IPS-15b (cell line): Measurements from ENCODE around the gene CYTL1.

Experiments
- H3K27me3 ChIP-seq: one replicate; pipeline ENCODE4 v1.6.1; 2013; ENCODE audit warnings: low read length; ENCODE audit not compliant: control insufficient read depth, insufficient read depth
- H3K36me3 ChIP-seq: one replicate; pipeline ENCODE4 v1.6.1; 2013; ENCODE audit warnings: low read length; ENCODE audit not compliant: control insufficient read depth, insufficient read depth
- H3K4me1 ChIP-seq: one replicate; pipeline ENCODE4 v1.6.1; 2013; ENCODE audit warnings: mild to moderate bottlenecking, low read length; ENCODE audit not compliant: control insufficient read depth, insufficient read depth
- H3K4me3 ChIP-seq: one replicate; pipeline ENCODE4 v1.5.1; 2013; ENCODE audit warnings: low read depth, low read length
- H3K9ac ChIP-seq: one replicate; pipeline ENCODE4 v1.6.1; 2013; ENCODE audit warnings: low read depth, mild to moderate bottlenecking, low read length
- H3K9me3 ChIP-seq: one replicate; pipeline ENCODE4 v1.6.1; 2013; ENCODE audit warnings: mild to moderate bottlenecking, low read length; ENCODE audit not compliant: control insufficient read depth, insufficient read depth

Gene CYTL1

GRCh38 chr4:4984186-4984585, 35.1 kb downstream of the CYTL1 start:
- Histone ChIP-seq H3K9me3 (no peaks in the 10 kb centered on the region), H3K36me3 (no peaks in the 10 kb centered on the region), H3K9ac (no peak overlapping the region), H3K4me1 (no peaks in the 10 kb centered on the region), H3K4me3 (no peak overlapping the region), H3K27me3 (no peaks in the 10 kb centered on the region)

- Histone ChIP-seq H3K9me3 (no peaks in the 10 kb centered on the region), H3K9ac (no peak overlapping the region), H3K36me3 (no peaks in the 10 kb centered on the region), H3K27me3 (no peaks in the 10 kb centered on the region), H3K4me1 (no peaks in the 10 kb centered on the region), H3K4me3 (no peak overlapping the region)
Observed at GRCh38 chr4:4981827-4982226, 37.4 kb downstream of the CYTL1 start.

- H3K4me1 ChIP-seq: no peaks in the 10 kb centered on the region
- no peaks in the 10 kb centered on the region for H3K36me3 ChIP-seq
- H3K27me3 ChIP-seq: no peaks in the 10 kb centered on the region
- no peaks in the 10 kb centered on the region for H3K9me3 ChIP-seq
- H3K4me3 ChIP-seq: no peak overlapping the region
- no peak overlapping the region for H3K9ac ChIP-seq
Observed at GRCh38 chr4:4981427-4981826, 37.8 kb downstream of the CYTL1 start.

- Histone ChIP-seq H3K9me3 (no peaks in the 10 kb centered on the region), H3K4me3 (no peak overlapping the region), H3K27me3 (no peaks in the 10 kb centered on the region), H3K4me1 (no peaks in the 10 kb centered on the region), H3K9ac (no peak overlapping the region), H3K36me3 (no peaks in the 10 kb centered on the region)
Observed at GRCh38 chr4:4980621-4981230, 38.5 kb downstream of the CYTL1 start.

GRCh38 chr4:4979971-4980370, 39.3 kb downstream of the CYTL1 start:
- H3K27me3 ChIP-seq: no peaks in the 10 kb centered on the region
- H3K36me3 ChIP-seq: no peaks in the 10 kb centered on the region
- no peak overlapping the region for H3K9ac ChIP-seq
- H3K9me3 ChIP-seq: no peaks in the 10 kb centered on the region
- no peaks in the 10 kb centered on the region for H3K4me1 ChIP-seq
- no peak overlapping the region for H3K4me3 ChIP-seq

- no peak overlapping the region for H3K9ac ChIP-seq
- no peaks in the 10 kb centered on the region for H3K36me3 ChIP-seq
- no peaks in the 10 kb centered on the region for H3K27me3 ChIP-seq
- peaks cover 5% of the 10 kb centered on the region for H3K9me3 ChIP-seq
- H3K4me3 ChIP-seq: no peak overlapping the region
- no peaks in the 10 kb centered on the region for H3K4me1 ChIP-seq
Observed at GRCh38 chr4:4974727-4975126, 44.5 kb downstream of the CYTL1 start.

GRCh38 chr4:4971796-4972195, 47.5 kb downstream of the CYTL1 start:
- H3K9ac ChIP-seq: no peak overlapping the region
- no peak overlapping the region for H3K4me3 ChIP-seq
- H3K27me3 ChIP-seq: no peaks in the 10 kb centered on the region
- H3K4me1 ChIP-seq: no peaks in the 10 kb centered on the region
- H3K36me3 ChIP-seq: no peaks in the 10 kb centered on the region
- peaks cover 5% of the 10 kb centered on the region for H3K9me3 ChIP-seq

GRCh38 chr4:4969298-4969697, 50.0 kb downstream of the CYTL1 start:
- Histone ChIP-seq H3K4me3 (no peak overlapping the region), H3K27me3 (no peaks in the 10 kb centered on the region), H3K9ac (no peak overlapping the region), H3K9me3 (peaks cover under 1% of the 10 kb centered on the region), H3K4me1 (no peaks in the 10 kb centered on the region), H3K36me3 (no peaks in the 10 kb centered on the region)

- H3K27me3 ChIP-seq: no peaks in the 10 kb centered on the region
- H3K36me3 ChIP-seq: no peaks in the 10 kb centered on the region
- H3K4me1 ChIP-seq: no peaks in the 10 kb centered on the region
- H3K9me3 ChIP-seq: no peaks in the 10 kb centered on the region
- no peak overlapping the region for H3K9ac ChIP-seq
- no peak overlapping the region for H3K4me3 ChIP-seq
Observed at GRCh38 chr4:4968161-4968725, 51.0 kb downstream of the CYTL1 start.
